GM10248 (cell line): ENCODE measurements around the gene ESPN.

ENCODE experiments used
- CTCF ChIA-PET: fragments of 300-600 bp; sonication (Branson Sonifier 250); formaldehyde crosslinking; extraction: SDS; loops from one replicate; lab custom pipeline; 2021; ENCODE audit warnings: antibody characterized with exemption; lab: Yijun Ruan, JAX
- POLR2A ChIA-PET: fragments of 350-650 bp; sonication (Branson Sonifier 250); formaldehyde crosslinking; extraction: SDS; loops from one replicate; lab custom pipeline; 2020; ENCODE audit warnings: antibody characterized with exemption; lab: Yijun Ruan, JAX
- DNase-seq: peaks from one replicate; pipeline ENCODE4 v3.0.0; 2012; ENCODE audit errors: extremely low spot score
- TF ChIP-seq, protein P1 (sequence below): IDR thresholded peaks from 2 replicates; pipeline ENCODE4 v1.5.1; 2012; ENCODE audit warnings: mild to moderate bottlenecking, low read depth; ENCODE audit errors: extremely low read depth, missing control alignments, control extremely low read depth

ESPN gene

DNA sequence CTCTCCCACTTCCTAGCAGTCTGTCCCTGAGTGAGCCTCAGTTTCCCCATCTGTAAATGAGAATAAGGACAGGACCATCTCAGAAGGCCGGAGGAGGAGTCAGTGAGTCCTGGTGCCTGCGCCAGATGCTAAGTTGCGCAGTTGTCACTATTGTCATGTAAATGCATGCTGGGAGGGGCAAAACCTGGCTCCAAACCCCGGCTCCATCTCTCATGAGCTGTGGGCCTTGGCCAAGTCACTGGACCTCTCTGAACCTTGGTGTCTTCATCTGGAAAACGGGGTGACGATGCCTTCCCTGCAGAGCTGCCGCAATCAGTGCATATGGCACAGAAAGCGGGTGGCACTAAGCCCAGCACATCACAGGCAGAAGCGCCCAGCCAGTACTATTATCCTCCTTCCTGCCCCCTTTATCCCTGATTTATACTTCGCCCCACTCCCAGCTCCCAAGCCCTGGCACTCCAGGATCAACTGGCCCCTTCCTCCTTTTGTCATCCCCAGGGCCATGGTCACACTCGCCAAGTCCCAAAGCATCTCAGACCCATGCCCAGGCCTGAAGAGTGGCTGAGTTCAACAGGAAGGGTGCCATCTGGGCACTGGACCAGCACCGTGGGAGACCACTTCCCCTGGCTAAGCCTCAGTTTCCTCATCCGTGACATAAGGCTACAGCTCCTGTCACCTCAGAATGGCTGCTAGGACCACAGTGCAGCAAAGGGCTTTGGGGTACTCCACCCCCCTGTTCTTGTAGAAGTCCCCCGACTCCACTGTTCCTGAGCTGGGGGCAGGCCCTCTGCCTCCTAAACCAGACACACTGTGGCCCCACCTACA lies 71.2 kb downstream of the ESPN start:
- ChIA-PET POLR2A (no interaction called here), CTCF (interaction anchor here (0.8 to 1.7 kb wide), 4 partner anchors 10 to 151 kb away, joined by 3 to 5 read pairs (median 4); no protein-coding TSS in a partner anchor)
- DNase-seq = no peak
- TF ChIP-seq, protein P1, sequence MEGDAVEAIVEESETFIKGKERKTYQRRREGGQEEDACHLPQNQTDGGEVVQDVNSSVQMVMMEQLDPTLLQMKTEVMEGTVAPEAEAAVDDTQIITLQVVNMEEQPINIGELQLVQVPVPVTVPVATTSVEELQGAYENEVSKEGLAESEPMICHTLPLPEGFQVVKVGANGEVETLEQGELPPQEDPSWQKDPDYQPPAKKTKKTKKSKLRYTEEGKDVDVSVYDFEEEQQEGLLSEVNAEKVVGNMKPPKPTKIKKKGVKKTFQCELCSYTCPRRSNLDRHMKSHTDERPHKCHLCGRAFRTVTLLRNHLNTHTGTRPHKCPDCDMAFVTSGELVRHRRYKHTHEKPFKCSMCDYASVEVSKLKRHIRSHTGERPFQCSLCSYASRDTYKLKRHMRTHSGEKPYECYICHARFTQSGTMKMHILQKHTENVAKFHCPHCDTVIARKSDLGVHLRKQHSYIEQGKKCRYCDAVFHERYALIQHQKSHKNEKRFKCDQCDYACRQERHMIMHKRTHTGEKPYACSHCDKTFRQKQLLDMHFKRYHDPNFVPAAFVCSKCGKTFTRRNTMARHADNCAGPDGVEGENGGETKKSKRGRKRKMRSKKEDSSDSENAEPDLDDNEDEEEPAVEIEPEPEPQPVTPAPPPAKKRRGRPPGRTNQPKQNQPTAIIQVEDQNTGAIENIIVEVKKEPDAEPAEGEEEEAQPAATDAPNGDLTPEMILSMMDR = no peak

DNA sequence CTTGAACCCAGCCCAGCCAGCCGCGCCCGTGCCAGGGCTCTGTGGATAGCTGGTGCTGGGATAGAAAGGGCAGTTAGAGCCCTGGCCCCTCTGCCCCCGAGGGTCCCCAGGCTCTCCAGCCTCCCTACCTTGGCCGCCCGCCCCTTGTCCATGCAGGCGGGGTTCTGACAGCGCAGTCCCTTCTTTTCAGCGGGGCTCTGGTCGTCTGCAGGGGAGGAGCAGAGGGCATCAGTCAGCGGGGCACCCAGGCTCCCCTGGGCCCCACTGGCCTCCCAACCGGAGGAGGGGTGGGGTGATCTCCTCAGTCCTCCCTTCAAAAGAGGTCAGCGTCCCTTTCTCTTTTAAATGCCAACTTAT lies 71.8 kb downstream of the ESPN start:
- TF ChIP-seq, protein P1 = no peak
- ChIA-PET POLR2A (no interaction called here), CTCF (interaction anchor here (1.7 kb wide), 1 partner anchor 127 kb away, joined by 3 read pairs; no protein-coding TSS in a partner anchor)
- DNase-seq = no peak

DNA sequence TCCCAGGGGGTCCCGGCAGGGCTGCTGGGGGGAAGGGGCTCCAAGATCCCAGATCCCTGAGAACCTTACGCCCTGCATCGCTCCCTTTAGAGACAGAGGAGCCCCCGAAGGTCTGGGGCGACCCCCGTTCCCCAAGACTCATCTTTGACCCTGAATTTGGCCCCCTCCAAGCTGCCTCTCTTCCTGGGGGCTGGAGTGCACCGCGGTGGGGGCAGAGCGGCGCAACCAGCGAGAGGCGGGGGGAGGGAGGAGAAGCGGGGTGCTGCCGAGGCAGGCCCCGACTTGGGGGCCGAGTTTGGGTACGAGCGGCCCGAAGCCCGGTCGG lies 72.3 kb downstream of the ESPN start:
- CTCF ChIA-PET = interaction anchor here (1.7 kb wide), 1 partner anchor 127 kb away, joined by 3 read pairs; no protein-coding TSS in a partner anchor

DNA sequence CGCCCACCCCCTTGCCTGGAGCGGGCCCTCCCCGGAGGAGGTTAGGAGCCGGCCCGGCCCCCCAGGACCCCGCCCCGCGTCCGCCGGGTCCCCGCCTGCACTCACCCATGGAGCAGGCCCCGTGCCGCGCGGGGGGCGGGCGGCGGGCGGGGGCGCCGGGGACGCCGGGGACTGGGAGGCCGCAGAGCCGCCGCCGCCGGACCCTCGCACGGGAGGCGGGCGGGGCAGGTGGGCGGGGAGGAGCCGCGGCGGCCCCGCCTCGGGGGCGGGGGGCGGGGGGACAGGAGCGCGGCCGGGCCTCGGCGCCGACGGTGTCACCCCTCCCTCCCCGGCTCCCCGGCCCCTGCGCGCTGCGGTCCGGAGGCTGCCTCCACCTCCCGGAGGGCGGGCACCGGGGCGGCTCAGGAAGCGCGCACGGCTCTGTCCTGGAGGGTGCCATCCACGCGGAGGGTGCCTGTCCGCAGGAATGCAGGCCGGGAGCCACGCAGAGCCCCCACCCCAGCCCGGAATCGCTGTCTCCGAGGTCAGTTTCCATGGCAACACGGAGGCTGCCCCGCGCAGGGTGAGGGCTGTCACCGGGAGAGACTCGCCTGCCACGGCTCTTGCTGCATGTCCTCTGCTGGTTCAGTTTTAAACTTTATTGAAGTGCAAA lies 72.8 kb downstream of the ESPN start:
- ChIA-PET POLR2A (no interaction called here), CTCF (interaction anchor here (1.0 to 5.1 kb wide), 3 partner anchors 8 to 83 kb away, joined by 4 to 50 read pairs (median 5); partner anchors contain the start of gene PLEKHG5)
- DNase-seq = peak; percentile 67
- TF ChIP-seq, protein P1 = no peak

More for the DNA sequence above, 72.3 kb downstream of the ESPN start:
- TF ChIP-seq, protein P1 = no peak
- no peak for DNase-seq
- POLR2A ChIA-PET = no interaction called here

DNA sequence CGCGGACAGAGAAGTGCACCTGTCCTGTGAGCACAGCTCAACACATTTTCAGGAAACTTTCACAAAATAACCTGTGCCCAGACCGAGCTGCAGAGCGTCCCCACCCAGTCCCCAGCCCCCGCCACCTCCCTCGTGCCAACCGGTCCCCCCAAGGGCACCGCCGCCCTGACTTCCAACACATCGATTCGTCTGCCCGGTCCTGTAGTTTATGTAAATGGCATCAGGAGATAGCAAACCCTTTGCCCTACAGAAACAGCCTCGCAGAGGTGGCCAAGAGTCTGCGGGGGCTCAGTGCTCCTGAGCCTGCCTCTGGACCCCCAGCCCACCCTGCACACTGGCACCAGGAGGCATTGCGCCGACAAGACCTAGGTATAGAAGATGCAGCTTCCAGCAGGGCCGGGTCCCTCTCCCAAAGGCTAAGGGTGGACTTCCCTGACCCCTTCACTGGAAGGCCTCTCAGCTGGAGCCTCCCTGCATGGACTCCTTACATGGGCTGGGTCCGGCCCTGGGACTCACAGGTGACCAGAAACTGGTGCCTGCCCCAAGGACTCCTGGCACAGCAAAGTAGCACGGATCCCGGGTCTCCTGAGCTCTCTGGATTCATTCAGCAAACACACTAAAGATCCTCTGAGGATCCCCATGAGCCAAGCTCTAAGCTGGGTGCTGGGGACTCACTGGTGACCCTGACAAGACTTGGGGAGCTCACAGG lies 73.4 kb downstream of the ESPN start:
- DNase-seq = no peak
- TF ChIP-seq, protein P1 = no peak
- CTCF ChIA-PET = interaction anchor here (1.0 to 5.1 kb wide), 5 partner anchors 9 to 149 kb away, joined by 4 to 50 read pairs (median 5); partner anchors contain the start of gene PLEKHG5
- POLR2A ChIA-PET = no interaction called here

DNA sequence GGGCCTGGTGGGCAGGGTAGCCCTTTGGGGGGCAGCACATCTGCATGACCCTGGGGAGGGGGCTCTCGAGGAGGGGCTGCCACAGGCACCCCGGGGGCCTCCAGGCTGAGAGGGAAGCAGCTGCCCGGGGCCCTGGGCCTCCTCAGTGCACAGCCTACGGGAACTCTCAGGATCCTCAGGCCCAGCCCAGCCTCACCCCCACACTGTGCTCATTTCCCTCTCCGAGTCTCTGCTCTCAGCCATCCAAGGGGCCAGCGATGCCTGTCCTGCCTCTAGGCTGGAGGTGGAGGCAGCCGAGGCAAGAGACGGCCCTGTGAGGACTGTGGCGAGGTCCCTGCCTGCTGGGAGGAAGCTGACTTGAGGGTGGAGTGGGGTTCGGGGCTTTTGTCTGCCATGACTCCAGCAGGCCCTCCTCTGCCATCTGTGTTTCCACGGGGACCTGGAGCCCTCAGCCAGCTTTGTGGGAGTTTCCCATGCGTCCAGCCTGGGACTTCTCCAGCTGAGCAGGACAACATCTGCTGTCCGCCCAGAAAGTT lies 74.1 kb downstream of the ESPN start:
- DNase-seq = no peak
- CTCF ChIA-PET = interaction anchor here (1.0 to 5.1 kb wide), 7 partner anchors 8 to 148 kb away, joined by 3 to 50 read pairs (median 4); partner anchors contain the start of gene PLEKHG5
- TF ChIP-seq, protein P1 = no peak
- POLR2A ChIA-PET = interaction anchor here (0.6 kb wide), 1 partner anchor 25 kb away, joined by 7 read pairs; no protein-coding TSS in a partner anchor
